Heart right ventricle (tissue), 16 donors: Measurements from ENCODE around the gene MAP3K1. TPM values are rescaled to one million over a fixed set of nuclear protein-coding genes. Genes with fewer than 3 reads are reported as not detected.

ENCODE experiments used
- ATAC-seq, 8 donors: fragments of 200-7000 bp; cut with Tn5 transposase; one replicate each; pipeline ENCODE4 v1.9.1; 2020; ENCODE audit warnings: mild to moderate bottlenecking in 8 of 8, moderate library complexity in 8 of 8, moderate number of reproducible peaks in 1 of 8
- DNase-seq, 2 donors: peaks; one replicate each; pipeline ENCODE4 v3.0.0-alpha.2; 2020
- H3K27ac ChIP-seq, 10 donors: fragments of 200-600 bp; sonication (generic) in 2 of 10; one replicate each; pipeline versions ENCODE4 v1.5.0 to v1.8.0; 2020 to 2022; ENCODE audit warnings: mild to moderate bottlenecking in 3 of 10
- H3K27me3 ChIP-seq, 7 donors: fragments of 200-600 bp; one replicate each; pipeline ENCODE4 v1.8.0; 2021 to 2022; ENCODE audit warnings: mild to moderate bottlenecking in 2 of 7
- H3K36me3 ChIP-seq, 9 donors: fragments of 200-600 bp; sonication (generic) in 1 of 9; one replicate each; pipeline versions ENCODE4 v1.5.0 to v1.8.0; 2020 to 2022; ENCODE audit warnings: mild to moderate bottlenecking in 2 of 9
- H3K4me1 ChIP-seq, 9 donors: fragments of 200-600 bp; sonication (generic) in 1 of 9; one replicate each; pipeline versions ENCODE4 v1.5.0 to v1.8.0; 2020 to 2022; ENCODE audit warnings: mild to moderate bottlenecking in 4 of 9
- H3K4me3 ChIP-seq, 10 donors: fragments of 200-600 bp; sonication (generic) in 2 of 10; one replicate each; pipeline versions ENCODE4 v1.5.0 to v1.8.0; 2020 to 2022; ENCODE audit warnings: mild to moderate bottlenecking in 7 of 10, moderate library complexity in 2 of 10
- H3K9me3 ChIP-seq, 11 donors: fragments of 200-600 bp in 10 of 11; sonication (generic) in 2 of 11; one replicate each; pipeline versions ENCODE4 v1.5.0 to v1.8.0; 2013 to 2022; ENCODE audit warnings: mild to moderate bottlenecking in 2 of 11, control low read depth in 1 of 11, moderate library complexity in 1 of 11
- WGBS, 2 donors: extraction: QIAGEN DNeasy Blood & Tissue Kit; methylation state at CpG; one replicate each; pipeline ENCODE4 v1.1.7; 2013; ENCODE audit warnings: inconsistent platforms in 1 of 2; 5-methylcytosine and 5-hydroxymethylcytosine counted together
- intact Hi-C, 10 donors: fragments of 100-400 bp; cut with DNase I; formaldehyde crosslinking; loops; one replicate each; pipeline versions ENCODE4 v1.11.1 to v1.14.2; 2022
- polyA plus RNA-seq, 2 donors: library from polyadenylated mRNA; stranded (reverse); fragments of 200-250 nt; gene quantifications; one replicate each; pipeline ENCODE4 v1.2.3, GENCODE V29; 2013
- total RNA-seq, 10 donors: library from RNA; stranded (reverse); fragmentation: NEBNext Ultra II Directional in 3 of 10; extraction: Animal tissue kit (Norgen Biotek cat#: 25700) in 3 of 10; gene quantifications; one replicate each; pipeline versions ENCODE4 v1.2.1 to v1.2.4, GENCODE V29; 2021 to 2023
- TF ChIP-seq, protein P1 (sequence below), 9 donors: fragments of 200-600 bp; sonication (generic) in 2 of 9; IDR thresholded peaks; one replicate each; pipeline versions ENCODE4 v1.5.0 to v1.8.0; 2021 to 2022; ENCODE audit warnings: antibody characterized with exemption in 9 of 9, mild to moderate bottlenecking in 5 of 9, moderate library complexity in 1 of 9
- donor health status: Arrhythmogenic right ventricular cardiomyopathy.
- donor health status: ischemic (EF 13 %, LVEDD 7.1; RV severe dilation, severe dysfunction).
- donor health status: healthy with polysubstance abuse.
- donor health status: DM: no; HTN: yes; CAD: no.
- donor health status: DM: no; HTN: no; CAD: no.
- donor health status: ischemic (EF 25% LVEDD 6.9; RV normal size, moderate dysfunction).
- donor health status: ischemic (EF 25% LVEDD 5.7; RV mildly dilated, moderate dysfunction).
- donor health status: healthy.
- donor health status: DM: yes; HTN: yes; CAD: no.
- donor health status: Ischemic cardiomyopathy.
- donor health status: ischemic (EF 35%, LVEDD 5.7; RV mildly dilated, moderate dysfunction).
- donor health status: nonischemic (EF 11% LVEDD 7.7; RV severe dilation, severe dysfunction).
- donor health status: DM: yes; HTN: yes; CAD: no.
- donor health status: PGD.
- donor health status: ischemic (EF 29% LVEDD 5.4; RV normal size, mild dysfunction).
- donor health status: nonischemic (EF 23%, LVEDD 6.1; RV moderate dilation, normal function).

Gene MAP3K1
- total and polyA plus RNA-seq, 12 donors: 1.7 to 13.3 (median 6.3) TPM

DNA sequence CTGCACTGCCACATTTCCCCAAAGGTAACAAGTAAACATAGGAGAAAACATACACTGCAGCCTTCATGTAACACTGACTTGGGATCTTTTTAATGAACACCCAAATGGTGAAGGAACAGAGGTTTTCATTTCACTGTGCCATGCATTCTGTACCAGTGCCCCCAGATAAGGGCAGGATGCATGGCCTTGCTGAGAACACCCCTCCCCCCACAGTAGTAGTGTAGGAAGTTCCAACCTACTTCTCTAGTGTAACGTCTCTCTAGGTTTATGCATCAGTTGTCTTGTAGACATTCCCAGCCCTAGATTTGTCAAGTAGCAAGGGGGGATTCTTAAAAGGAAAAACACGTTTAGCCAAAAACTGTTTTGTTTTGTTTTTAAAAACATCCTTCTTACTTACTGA lies 29.9 kb downstream of the MAP3K1 start:
- H3K4me1 ChIP-seq: peaks cover 2 to 93% (median 68%) of the 10 kb centered on the region in 9 donors
- no peak for DNase-seq
- no peaks in the 10 kb centered on the region for H3K27me3 ChIP-seq
- WGBS, 2 donors: 39 to 52% methylated on average over 2 of the region's 2 CpGs
- H3K4me3 ChIP-seq: no peak overlapping the region
- peak overlapping the region in 1 of 10 donors; percentile 12 for H3K27ac ChIP-seq
- ATAC-seq: peak in 1 of 8 donors; percentile 45
- H3K36me3 ChIP-seq: no peaks in the 10 kb centered on the region
- TF ChIP-seq, protein P1, sequence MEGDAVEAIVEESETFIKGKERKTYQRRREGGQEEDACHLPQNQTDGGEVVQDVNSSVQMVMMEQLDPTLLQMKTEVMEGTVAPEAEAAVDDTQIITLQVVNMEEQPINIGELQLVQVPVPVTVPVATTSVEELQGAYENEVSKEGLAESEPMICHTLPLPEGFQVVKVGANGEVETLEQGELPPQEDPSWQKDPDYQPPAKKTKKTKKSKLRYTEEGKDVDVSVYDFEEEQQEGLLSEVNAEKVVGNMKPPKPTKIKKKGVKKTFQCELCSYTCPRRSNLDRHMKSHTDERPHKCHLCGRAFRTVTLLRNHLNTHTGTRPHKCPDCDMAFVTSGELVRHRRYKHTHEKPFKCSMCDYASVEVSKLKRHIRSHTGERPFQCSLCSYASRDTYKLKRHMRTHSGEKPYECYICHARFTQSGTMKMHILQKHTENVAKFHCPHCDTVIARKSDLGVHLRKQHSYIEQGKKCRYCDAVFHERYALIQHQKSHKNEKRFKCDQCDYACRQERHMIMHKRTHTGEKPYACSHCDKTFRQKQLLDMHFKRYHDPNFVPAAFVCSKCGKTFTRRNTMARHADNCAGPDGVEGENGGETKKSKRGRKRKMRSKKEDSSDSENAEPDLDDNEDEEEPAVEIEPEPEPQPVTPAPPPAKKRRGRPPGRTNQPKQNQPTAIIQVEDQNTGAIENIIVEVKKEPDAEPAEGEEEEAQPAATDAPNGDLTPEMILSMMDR (IDR thresholded peaks at IDR 0.05): no peak
- no peaks in the 10 kb centered on the region for H3K9me3 ChIP-seq
- intact Hi-C loops: loop anchor here in 1 of 10 donors (10.0 kb wide), 1 partner anchor 910 kb away; no protein-coding TSS in a partner anchor

DNA sequence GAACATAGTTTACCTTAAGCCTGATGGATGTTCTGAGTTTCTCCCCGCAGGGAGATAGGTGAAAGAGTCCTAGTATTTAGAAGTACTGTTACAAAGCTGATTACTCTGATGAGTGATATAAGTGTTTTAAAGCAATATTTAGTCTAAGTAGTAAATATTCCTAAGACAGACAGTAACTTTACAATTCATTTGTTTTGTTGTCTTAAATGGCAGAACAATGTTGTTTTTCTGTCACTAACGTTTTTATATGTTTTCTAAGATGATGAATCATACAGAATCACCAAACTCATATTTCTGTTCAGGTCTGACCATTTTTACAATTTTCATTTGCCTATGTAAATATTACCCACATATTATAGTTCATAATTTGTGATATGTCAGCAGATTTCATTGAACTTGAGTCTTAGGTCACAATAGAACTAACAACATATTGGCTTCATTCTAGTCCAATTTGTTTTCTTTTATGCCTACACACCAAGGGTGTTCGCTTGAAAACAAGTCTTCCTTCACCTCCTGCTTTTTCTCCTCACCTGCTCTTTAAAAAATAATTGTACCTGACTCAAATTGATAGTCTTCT lies 30.6 kb downstream of the MAP3K1 start:
- no peak overlapping the region for H3K4me3 ChIP-seq
- DNase-seq (no peak), ATAC-seq (no peak)
- intact Hi-C loops: loop anchor here in 1 of 10 donors (10.0 kb wide), 1 partner anchor 911 kb away; no protein-coding TSS in a partner anchor
- no peaks in the 10 kb centered on the region for H3K27me3 ChIP-seq
- no peaks in the 10 kb centered on the region for H3K36me3 ChIP-seq
- H3K27ac ChIP-seq: peak overlapping the region in 1 of 10 donors; percentile 12
- H3K4me1 ChIP-seq: peaks cover 2 to 92% (median 68%) of the 10 kb centered on the region in 9 donors
- no peaks in the 10 kb centered on the region for H3K9me3 ChIP-seq
- WGBS, 2 donors: 50 to 64% methylated on average over 3 of the region's 3 CpGs
- TF ChIP-seq, protein P1 (IDR thresholded peaks at IDR 0.05): no peak

DNA sequence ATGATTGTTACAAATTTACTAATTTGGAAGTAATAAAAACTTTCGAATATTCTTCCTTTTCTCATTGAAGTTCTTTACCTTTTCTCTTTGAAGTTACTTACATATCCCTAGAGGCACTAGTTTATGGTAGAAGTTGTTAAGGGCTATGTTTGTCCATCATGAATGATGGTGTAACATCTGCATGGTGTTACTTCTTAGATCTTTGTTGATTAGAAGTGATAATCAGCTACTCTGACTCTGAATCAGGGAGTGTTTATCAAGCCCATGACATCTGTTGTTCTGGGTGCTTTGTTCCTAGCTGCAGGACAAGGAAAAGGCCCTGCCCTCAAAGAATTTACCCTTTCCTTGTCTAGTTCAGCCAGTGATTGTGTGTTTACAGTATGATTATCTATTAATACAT lies 32.9 kb downstream of the MAP3K1 start:
- intact Hi-C loops: loop anchor here in 1 of 10 donors (10.0 kb wide), 1 partner anchor 913 kb away; no protein-coding TSS in a partner anchor
- H3K4me1 ChIP-seq: peaks cover 5 to 94% (median 80%) of the 10 kb centered on the region in 9 donors
- TF ChIP-seq, protein P1 (IDR thresholded peaks at IDR 0.05): no peak
- H3K9me3 ChIP-seq: no peaks in the 10 kb centered on the region
- DNase-seq (no peak), ATAC-seq (peak in 1 of 8 donors; percentile 26)
- 75 to 87% methylated on average over 1 of the region's 1 CpG for WGBS, 2 donors
- H3K27ac ChIP-seq: no peak overlapping the region
- no peaks in the 10 kb centered on the region for H3K36me3 ChIP-seq
- no peak overlapping the region for H3K4me3 ChIP-seq
- H3K27me3 ChIP-seq: no peaks in the 10 kb centered on the region

DNA sequence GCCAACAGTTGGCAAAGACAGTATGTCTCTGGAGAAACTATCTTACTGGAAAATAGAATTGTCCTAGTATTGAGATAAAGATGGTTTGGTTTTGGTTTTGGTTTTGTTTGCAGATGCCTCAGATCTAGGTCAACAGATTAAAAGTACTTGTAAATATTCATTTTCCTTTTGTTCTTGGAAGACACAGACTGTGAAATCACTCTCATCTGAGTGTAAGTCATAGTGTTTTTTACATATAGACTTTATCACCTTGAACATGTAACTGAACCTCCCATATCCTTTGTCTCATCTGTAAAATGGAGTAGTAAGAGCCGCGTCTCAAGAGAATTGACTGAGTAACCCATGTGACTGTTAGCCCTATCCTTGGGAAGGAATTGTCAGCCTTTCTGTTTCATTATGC lies 34.3 kb downstream of the MAP3K1 start:
- ATAC-seq (no peak), DNase-seq (no peak)
- WGBS, 2 donors: 83 to 93% methylated on average over 2 of the region's 2 CpGs
- no peaks in the 10 kb centered on the region for H3K9me3 ChIP-seq
- peak overlapping the region in 1 of 10 donors; percentile 34 for H3K27ac ChIP-seq
- TF ChIP-seq, protein P1 (IDR thresholded peaks at IDR 0.05): no peak
- H3K4me1 ChIP-seq: peaks cover 5 to 100% (median 86%) of the 10 kb centered on the region in 9 donors
- intact Hi-C loops: loop anchor here in 1 of 10 donors (10.0 kb wide), 1 partner anchor 915 kb away; no protein-coding TSS in a partner anchor
- no peaks in the 10 kb centered on the region for H3K27me3 ChIP-seq
- no peak overlapping the region for H3K4me3 ChIP-seq
- no peaks in the 10 kb centered on the region for H3K36me3 ChIP-seq
